ENCODE measurements around the gene TEX13B.
"Not testable (repeated sequence)": the region's sequence is repeated elsewhere in the genome, so short reads cannot be mapped to it uniquely, and the experiment has no call there.

The TEX13B gene

GRCh38 chrX:107955337-107955736 lies 26.8 kb downstream of the TEX13B start:
- TF ChIP-seq SPI1 (IDR thresholded peaks at IDR 0.05; ENCODE audit: borderline replicate concordance, low read depth): peak; percentile 43; the same call in 1 of the 2 replicates
- not testable (repeated sequence) for H3K27me3 ChIP-seq (ENCODE audit: insufficient read depth, poor library complexity, severe bottlenecking); DNase-seq (ENCODE audit: low read depth in 1 of 2, low spot score in 1 of 2); H3K27ac ChIP-seq (replicated peaks); H3K4me3 ChIP-seq (replicated peaks; ENCODE audit: insufficient read depth, low read length)

DNA sequence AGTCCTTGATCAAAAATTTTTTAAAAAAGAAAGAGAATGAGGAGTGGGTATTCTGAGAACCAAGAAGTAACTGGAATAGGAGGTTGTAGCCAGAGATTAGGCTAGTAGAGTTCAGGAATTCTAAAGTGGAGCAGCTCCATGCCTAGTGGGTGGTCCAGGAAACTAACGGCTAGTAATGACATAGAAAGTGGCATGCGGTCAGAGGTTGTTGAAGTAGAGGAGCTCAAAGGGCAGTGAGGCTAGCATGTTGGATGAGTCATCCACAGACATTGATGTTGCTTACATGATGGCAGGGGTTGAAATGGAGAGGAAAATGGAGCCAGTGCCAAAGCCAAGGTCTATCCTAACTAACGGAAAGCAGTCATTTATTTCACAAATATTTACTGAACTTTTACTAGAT lies 42.1 kb downstream of the TEX13B start:
- H3K27ac ChIP-seq (replicated peaks): no peak overlapping the region
- TF ChIP-seq SPI1 (IDR thresholded peaks at IDR 0.05; ENCODE audit: borderline replicate concordance, low read depth) (no peak), POLR2AphosphoS5 (IDR thresholded peaks at IDR 0.05; ENCODE audit: low read depth) (no peak), GABPA (IDR thresholded peaks at IDR 0.05; ENCODE audit: low read depth) (no peak)
- TF ChIP-seq, protein P1, sequence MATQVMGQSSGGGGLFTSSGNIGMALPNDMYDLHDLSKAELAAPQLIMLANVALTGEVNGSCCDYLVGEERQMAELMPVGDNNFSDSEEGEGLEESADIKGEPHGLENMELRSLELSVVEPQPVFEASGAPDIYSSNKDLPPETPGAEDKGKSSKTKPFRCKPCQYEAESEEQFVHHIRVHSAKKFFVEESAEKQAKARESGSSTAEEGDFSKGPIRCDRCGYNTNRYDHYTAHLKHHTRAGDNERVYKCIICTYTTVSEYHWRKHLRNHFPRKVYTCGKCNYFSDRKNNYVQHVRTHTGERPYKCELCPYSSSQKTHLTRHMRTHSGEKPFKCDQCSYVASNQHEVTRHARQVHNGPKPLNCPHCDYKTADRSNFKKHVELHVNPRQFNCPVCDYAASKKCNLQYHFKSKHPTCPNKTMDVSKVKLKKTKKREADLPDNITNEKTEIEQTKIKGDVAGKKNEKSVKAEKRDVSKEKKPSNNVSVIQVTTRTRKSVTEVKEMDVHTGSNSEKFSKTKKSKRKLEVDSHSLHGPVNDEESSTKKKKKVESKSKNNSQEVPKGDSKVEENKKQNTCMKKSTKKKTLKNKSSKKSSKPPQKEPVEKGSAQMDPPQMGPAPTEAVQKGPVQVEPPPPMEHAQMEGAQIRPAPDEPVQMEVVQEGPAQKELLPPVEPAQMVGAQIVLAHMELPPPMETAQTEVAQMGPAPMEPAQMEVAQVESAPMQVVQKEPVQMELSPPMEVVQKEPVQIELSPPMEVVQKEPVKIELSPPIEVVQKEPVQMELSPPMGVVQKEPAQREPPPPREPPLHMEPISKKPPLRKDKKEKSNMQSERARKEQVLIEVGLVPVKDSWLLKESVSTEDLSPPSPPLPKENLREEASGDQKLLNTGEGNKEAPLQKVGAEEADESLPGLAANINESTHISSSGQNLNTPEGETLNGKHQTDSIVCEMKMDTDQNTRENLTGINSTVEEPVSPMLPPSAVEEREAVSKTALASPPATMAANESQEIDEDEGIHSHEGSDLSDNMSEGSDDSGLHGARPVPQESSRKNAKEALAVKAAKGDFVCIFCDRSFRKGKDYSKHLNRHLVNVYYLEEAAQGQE (IDR thresholded peaks at IDR 0.05; ENCODE audit: insufficient replicate concordance, low read depth): no peak
- TF ChIP-seq, protein P2, sequence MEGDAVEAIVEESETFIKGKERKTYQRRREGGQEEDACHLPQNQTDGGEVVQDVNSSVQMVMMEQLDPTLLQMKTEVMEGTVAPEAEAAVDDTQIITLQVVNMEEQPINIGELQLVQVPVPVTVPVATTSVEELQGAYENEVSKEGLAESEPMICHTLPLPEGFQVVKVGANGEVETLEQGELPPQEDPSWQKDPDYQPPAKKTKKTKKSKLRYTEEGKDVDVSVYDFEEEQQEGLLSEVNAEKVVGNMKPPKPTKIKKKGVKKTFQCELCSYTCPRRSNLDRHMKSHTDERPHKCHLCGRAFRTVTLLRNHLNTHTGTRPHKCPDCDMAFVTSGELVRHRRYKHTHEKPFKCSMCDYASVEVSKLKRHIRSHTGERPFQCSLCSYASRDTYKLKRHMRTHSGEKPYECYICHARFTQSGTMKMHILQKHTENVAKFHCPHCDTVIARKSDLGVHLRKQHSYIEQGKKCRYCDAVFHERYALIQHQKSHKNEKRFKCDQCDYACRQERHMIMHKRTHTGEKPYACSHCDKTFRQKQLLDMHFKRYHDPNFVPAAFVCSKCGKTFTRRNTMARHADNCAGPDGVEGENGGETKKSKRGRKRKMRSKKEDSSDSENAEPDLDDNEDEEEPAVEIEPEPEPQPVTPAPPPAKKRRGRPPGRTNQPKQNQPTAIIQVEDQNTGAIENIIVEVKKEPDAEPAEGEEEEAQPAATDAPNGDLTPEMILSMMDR (IDR thresholded peaks at IDR 0.05; ENCODE audit: insufficient read depth, low read length): no peak
- DNase-seq (ENCODE audit: low read depth in 1 of 2, low spot score in 1 of 2): no peak
- H3K4me3 ChIP-seq (replicated peaks; ENCODE audit: insufficient read depth, low read length): no peak overlapping the region
- H3K27me3 ChIP-seq (ENCODE audit: insufficient read depth, poor library complexity, severe bottlenecking): no peaks in the 10 kb centered on the region

- no peak for DNase-seq (ENCODE audit: low read depth in 1 of 2, low spot score in 1 of 2)
- Histone ChIP-seq H3K27me3 (ENCODE audit: insufficient read depth, poor library complexity, severe bottlenecking) (no peaks in the 10 kb centered on the region), H3K27ac (replicated peaks) (no peak overlapping the region), H3K4me3 (replicated peaks; ENCODE audit: insufficient read depth, low read length) (no peak overlapping the region)
- TF ChIP-seq, protein P2 (IDR thresholded peaks at IDR 0.05; ENCODE audit: insufficient read depth, low read length): no peak
- no peak for TF ChIP-seq GABPA (IDR thresholded peaks at IDR 0.05; ENCODE audit: low read depth)
- TF ChIP-seq POLR2AphosphoS5 (IDR thresholded peaks at IDR 0.05; ENCODE audit: low read depth): no peak
- TF ChIP-seq, protein P1 (IDR thresholded peaks at IDR 0.05; ENCODE audit: insufficient replicate concordance, low read depth): no peak
- TF ChIP-seq SPI1 (IDR thresholded peaks at IDR 0.05; ENCODE audit: borderline replicate concordance, low read depth): no peak
Observed at GRCh38 chrX:107936434-107936730, 45.8 kb downstream of the TEX13B start.

DNA sequence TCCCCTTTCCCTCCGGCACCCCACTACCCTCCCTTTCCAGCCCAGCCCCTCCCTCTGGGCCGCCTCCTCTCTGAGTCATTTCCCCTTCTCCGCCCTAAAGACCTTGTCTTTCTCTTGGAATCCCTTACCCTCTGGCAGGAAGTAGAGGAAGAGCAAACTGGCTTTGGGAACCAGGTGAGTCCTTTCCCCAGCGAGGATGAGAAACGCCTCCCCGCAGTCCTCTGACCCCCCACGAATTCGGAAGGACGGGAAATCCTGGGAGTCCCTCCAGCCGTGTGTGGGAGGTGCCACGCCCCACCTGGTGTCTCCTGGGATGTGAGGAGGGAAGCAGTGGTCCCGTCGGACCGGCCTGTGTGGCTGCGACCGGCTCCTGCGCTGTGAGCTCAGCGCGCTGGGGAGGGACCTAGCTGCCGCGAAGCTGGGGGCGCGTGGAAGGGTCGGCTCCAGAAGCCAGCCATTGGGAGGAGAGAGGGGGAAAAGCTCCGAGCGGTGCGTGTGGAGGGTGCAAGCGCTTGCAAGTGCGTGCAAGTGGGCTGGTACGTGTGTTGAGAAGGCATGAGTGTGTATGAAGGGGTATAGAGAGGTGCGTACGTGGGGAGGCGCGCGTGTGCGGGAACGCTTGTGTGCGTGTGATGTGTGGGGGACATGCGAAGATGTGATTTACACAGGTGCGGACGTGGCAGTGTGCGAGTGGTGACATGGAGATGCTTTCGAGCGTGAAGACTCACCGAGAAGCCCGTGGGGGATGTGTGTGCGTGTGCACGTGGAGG lies 46.3 kb downstream of the TEX13B start:
- H3K4me3 ChIP-seq (replicated peaks; ENCODE audit: insufficient read depth, low read length): no peak overlapping the region
- H3K27me3 ChIP-seq (ENCODE audit: insufficient read depth, poor library complexity, severe bottlenecking): no peaks in the 10 kb centered on the region
- no peak for DNase-seq (ENCODE audit: low read depth in 1 of 2, low spot score in 1 of 2)
- no peak overlapping the region for H3K27ac ChIP-seq (replicated peaks)
- TF ChIP-seq, protein P2 (IDR thresholded peaks at IDR 0.05; ENCODE audit: insufficient read depth, low read length): no peak
- no peak for TF ChIP-seq GABPA (IDR thresholded peaks at IDR 0.05; ENCODE audit: low read depth)
- TF ChIP-seq, protein P1 (IDR thresholded peaks at IDR 0.05; ENCODE audit: insufficient replicate concordance, low read depth): no peak
- TF ChIP-seq SPI1 (IDR thresholded peaks at IDR 0.05; ENCODE audit: borderline replicate concordance, low read depth): no peak
- no peak for TF ChIP-seq POLR2AphosphoS5 (IDR thresholded peaks at IDR 0.05; ENCODE audit: low read depth)
